ENCODE data around the gene LRFN2. TPM values are rescaled to one million over a fixed set of nuclear protein-coding genes. Genes with fewer than 3 reads are reported as not detected.

LRFN2 gene
- total RNA-seq, 1 experiment from 2014 or later: not detected

GRCh38 chr6:40539853-40540252, 47.3 kb downstream of the LRFN2 start:
- Histone ChIP-seq H3K27me3 (ENCODE audit: low read length) (peaks cover 18% of the 10 kb centered on the region), H3K27ac (ENCODE audit: low read length) (no peak overlapping the region), H2AFZ (ENCODE audit: low read length) (no peak overlapping the region), H3K36me3 (ENCODE audit: low read depth, low read length) (no peaks in the 10 kb centered on the region), H3K9me3 (ENCODE audit: low read length) (no peaks in the 10 kb centered on the region), H3K4me1 (ENCODE audit: insufficient read depth, low read length) (no peaks in the 10 kb centered on the region), H4K20me1 (ENCODE audit: low read length) (no peaks in the 10 kb centered on the region), H3K9me2 (replicated peaks; ENCODE audit: low read length) (no peaks in the 10 kb centered on the region), H3K79me2 (ENCODE audit: low read length) (no peaks in the 10 kb centered on the region), H3K4me2 (ENCODE audit: low read length) (no peak overlapping the region), H3K9ac (ENCODE audit: low read length) (no peak overlapping the region), H3K4me3 (ENCODE audit: low read length) (no peak overlapping the region), H3F3A (ENCODE audit: low read length, unreplicated experiment) (no peaks in the 10 kb centered on the region)
- TF ChIP-seq EZH2phosphoT487 (IDR thresholded peaks at IDR 0.05; ENCODE audit: borderline replicate concordance, low read length) (no peak), EZH2 (IDR thresholded peaks at IDR 0.05; ENCODE audit: low read length, unreplicated experiment) (no peak), CTCF (conservative IDR thresholded peaks at IDR 0.05; ENCODE audit: low read depth, low read length) (no peak)
- intact Hi-C loops (cut with micrococcal nuclease): no loop called here
- BruUV-seq (replicated peaks): no TSS peak
- ATAC-seq (no peak), DNase-seq (no peak)
- POLR2A ChIA-PET (ENCODE audit: unreplicated experiment): no interaction called here
- CTCF ChIA-PET: no interaction called here

GRCh38 chr6:40538556-40538955, 48.6 kb downstream of the LRFN2 start:
- ATAC-seq (no peak), DNase-seq (no peak)
- H3K79me2 ChIP-seq (ENCODE audit: low read length): no peaks in the 10 kb centered on the region
- no peaks in the 10 kb centered on the region for H3K9me2 ChIP-seq (replicated peaks; ENCODE audit: low read length)
- H3K27ac ChIP-seq (ENCODE audit: low read length): no peak overlapping the region
- BruUV-seq (replicated peaks): no TSS peak
- H4K20me1 ChIP-seq (ENCODE audit: low read length): no peaks in the 10 kb centered on the region
- no peaks in the 10 kb centered on the region for H3K36me3 ChIP-seq (ENCODE audit: low read depth, low read length)
- H3K4me2 ChIP-seq (ENCODE audit: low read length): no peak overlapping the region
- TF ChIP-seq EZH2 (IDR thresholded peaks at IDR 0.05; ENCODE audit: low read length, unreplicated experiment) (no peak), EZH2phosphoT487 (IDR thresholded peaks at IDR 0.05; ENCODE audit: borderline replicate concordance, low read length) (no peak), CTCF (conservative IDR thresholded peaks at IDR 0.05; ENCODE audit: low read depth, low read length) (no peak)
- POLR2A ChIA-PET (ENCODE audit: unreplicated experiment): no interaction called here
- no peak overlapping the region for H3K9ac ChIP-seq (ENCODE audit: low read length)
- H3K4me3 ChIP-seq (ENCODE audit: low read length): no peak overlapping the region
- no peaks in the 10 kb centered on the region for H3F3A ChIP-seq (ENCODE audit: low read length, unreplicated experiment)
- H3K4me1 ChIP-seq (ENCODE audit: insufficient read depth, low read length): no peaks in the 10 kb centered on the region
- H3K9me3 ChIP-seq (ENCODE audit: low read length): no peaks in the 10 kb centered on the region
- CTCF ChIA-PET: no interaction called here
- H3K27me3 ChIP-seq (ENCODE audit: low read length): peaks cover 11% of the 10 kb centered on the region
- no peak overlapping the region for H2AFZ ChIP-seq (ENCODE audit: low read length)
- intact Hi-C loops (cut with micrococcal nuclease): no loop called here

- no TSS peak for BruUV-seq (replicated peaks)
- ChIA-PET CTCF (no interaction called here), POLR2A (ENCODE audit: unreplicated experiment) (no interaction called here)
- Histone ChIP-seq H2AFZ (ENCODE audit: low read length) (no peak overlapping the region), H3K9me3 (ENCODE audit: low read length) (no peaks in the 10 kb centered on the region), H3F3A (ENCODE audit: low read length, unreplicated experiment) (no peaks in the 10 kb centered on the region), H3K4me3 (ENCODE audit: low read length) (no peak overlapping the region), H3K36me3 (ENCODE audit: low read depth, low read length) (no peaks in the 10 kb centered on the region), H3K27ac (ENCODE audit: low read length) (no peak overlapping the region), H3K9ac (ENCODE audit: low read length) (no peak overlapping the region), H3K4me1 (ENCODE audit: insufficient read depth, low read length) (no peaks in the 10 kb centered on the region), H3K27me3 (ENCODE audit: low read length) (peaks cover 11% of the 10 kb centered on the region), H4K20me1 (ENCODE audit: low read length) (no peaks in the 10 kb centered on the region), H3K9me2 (replicated peaks; ENCODE audit: low read length) (no peaks in the 10 kb centered on the region), H3K79me2 (ENCODE audit: low read length) (no peaks in the 10 kb centered on the region), H3K4me2 (ENCODE audit: low read length) (no peak overlapping the region)
- TF ChIP-seq CTCF (conservative IDR thresholded peaks at IDR 0.05; ENCODE audit: low read depth, low read length) (no peak), EZH2phosphoT487 (IDR thresholded peaks at IDR 0.05; ENCODE audit: borderline replicate concordance, low read length) (no peak), EZH2 (IDR thresholded peaks at IDR 0.05; ENCODE audit: low read length, unreplicated experiment) (no peak)
- intact Hi-C loops (cut with micrococcal nuclease): no loop called here
- ATAC-seq (no peak), DNase-seq (no peak)
Observed at GRCh38 chr6:40537446-40537845, 49.7 kb downstream of the LRFN2 start.
